H1 (cell line): Measurements from ENCODE around the gene CALML4. TPM values are rescaled to one million over a fixed set of nuclear protein-coding genes. Genes with fewer than 3 reads are reported as not detected.

ENCODE experiments used
- CTCF ChIA-PET: fragments of 300-600 bp; sonication (Branson Sonifier 250); formaldehyde crosslinking; loops from one replicate; lab custom pipeline; 2021; ENCODE audit not compliant: partially characterized antibody; lab: Charles Lee
- POLR2A ChIA-PET: fragments of 300-600 bp; sonication (Branson Sonifier 250); formaldehyde crosslinking; loops from one replicate; lab custom pipeline; 2021; ENCODE audit warnings: inconsistent platforms; ENCODE audit not compliant: partially characterized antibody; lab: Charles Lee
- DNase-seq, 2 experiments: peaks; one replicate each; pipeline versions ENCODE4 v3.0.0 to v3.0.0-alpha.2; 2010 to 2022; ENCODE audit warnings: low spot score in 2 of 2, low read depth in 1 of 2, mixed read lengths in 1 of 2
- FAIRE-seq: peaks from 2 replicates; lab custom pipeline; 2011; peaks lifted over from hg19 to GRCh38; lab: Jason Lieb, UNC
- H2AFZ ChIP-seq: 2 replicates; pipeline ENCODE4 v1.8.1; 2012; ENCODE audit warnings: low read length, inconsistent platforms
- H2AK5ac ChIP-seq: 2 replicates; pipeline ENCODE4 v1.6.1; 2013; ENCODE audit warnings: low read depth, low read length
- H2BK120ac ChIP-seq: replicated peaks from 2 replicates; pipeline ENCODE3; 2013; ENCODE audit warnings: low read depth, low read length, inconsistent platforms
- H2BK12ac ChIP-seq: 2 replicates; pipeline ENCODE4 v1.6.1; 2013; ENCODE audit warnings: low read depth, low read length
- H2BK15ac ChIP-seq: 2 replicates; pipeline ENCODE4 v1.6.1; 2013; ENCODE audit warnings: low read length
- H2BK20ac ChIP-seq: 2 replicates; pipeline ENCODE4 v1.6.1; 2013; ENCODE audit warnings: low read length
- H2BK5ac ChIP-seq: 2 replicates; pipeline ENCODE4 v1.6.1; 2013; ENCODE audit warnings: low read depth, low read length
- H3K14ac ChIP-seq: 2 replicates; pipeline ENCODE4 v1.6.1; 2013; ENCODE audit warnings: inconsistent platforms; ENCODE audit not compliant: insufficient read length
- H3K18ac ChIP-seq: 2 replicates; pipeline ENCODE4 v1.6.1; 2013; ENCODE audit warnings: low read length; ENCODE audit errors: extremely low read depth
- H3K23ac ChIP-seq: 2 replicates; pipeline ENCODE4 v1.6.1; 2013; ENCODE audit warnings: inconsistent platforms; ENCODE audit not compliant: insufficient read length
- H3K23me2 ChIP-seq: 2 replicates; pipeline ENCODE4 v1.6.1; 2013; ENCODE audit warnings: low read depth, low read length
- H3K27ac ChIP-seq: 2 replicates; pipeline ENCODE4 v1.6.1; 2011; ENCODE audit warnings: low read depth, low read length, inconsistent platforms
- H3K27me3 ChIP-seq, 4 experiments: replicated peaks in 1 of 4; 1 replicate in 1 of 4; 2 replicates in 3 of 4; pipeline versions ENCODE4 v1.6.1 to v1.8.1; 2011 to 2013; ENCODE audit warnings: low read length in 3 of 4, mild to moderate bottlenecking in 3 of 4, inconsistent platforms in 2 of 4, mixed read lengths in 2 of 4, moderate library complexity in 1 of 4; ENCODE audit not compliant: control insufficient read depth in 3 of 4, insufficient read depth in 3 of 4; ENCODE audit errors: extremely low read depth in 1 of 4
- H3K36me3 ChIP-seq, 4 experiments: 2 replicates each; pipeline versions ENCODE4 v1.6.1 to v1.8.1; 2011 to 2013; ENCODE audit warnings: mild to moderate bottlenecking in 4 of 4, low read length in 3 of 4, moderate library complexity in 2 of 4, control low read depth in 1 of 4, inconsistent platforms in 1 of 4; ENCODE audit not compliant: insufficient read depth in 4 of 4, control insufficient read depth in 2 of 4
- H3K4ac ChIP-seq: replicated peaks from 2 replicates; pipeline ENCODE3; 2013; ENCODE audit warnings: low read length, low read depth, mixed read lengths, inconsistent platforms; ENCODE audit not compliant: insufficient read length
- H3K4me1 ChIP-seq, 4 experiments: replicated peaks in 1 of 4; 1 replicate in 1 of 4; 2 replicates in 3 of 4; pipeline versions ENCODE4 v1.6.1 to v1.8.1; 2011 to 2013; ENCODE audit warnings: low read length in 3 of 4, inconsistent platforms in 2 of 4, mixed read lengths in 1 of 4; ENCODE audit not compliant: insufficient read depth in 4 of 4, control insufficient read depth in 3 of 4
- H3K4me2 ChIP-seq, 2 experiments: 2 replicates each; pipeline versions ENCODE4 v1.6.1 to v1.8.1; 2011 to 2013; ENCODE audit warnings: low read depth in 2 of 2, low read length in 2 of 2, control low read depth in 1 of 2, inconsistent platforms in 1 of 2, mild to moderate bottlenecking in 1 of 2; ENCODE audit not compliant: insufficient read depth in 1 of 2
- H3K4me3 ChIP-seq, 4 experiments: fragments of 200-600, 300-600 bp in 1 of 4; sonication (generic), shearing (Covaris generic), sonication (Bioruptor Twin) in 1 of 4; 2 replicates each; pipeline versions ENCODE4 v1.5.1 to v1.8.1; 2011 to 2016; ENCODE audit warnings: low read length in 4 of 4, low read depth in 3 of 4, control low read depth in 2 of 4, inconsistent platforms in 2 of 4, mild to moderate bottlenecking in 2 of 4, mixed read lengths in 1 of 4, moderate library complexity in 1 of 4; ENCODE audit not compliant: insufficient read depth in 2 of 4; ENCODE audit errors: extremely low read depth in 1 of 4
- H3K56ac ChIP-seq: replicated peaks from 2 replicates; pipeline ENCODE3; 2013; ENCODE audit warnings: low read depth, mild to moderate bottlenecking, mixed read lengths, low read length, inconsistent platforms; ENCODE audit not compliant: insufficient read length
- H3K79me1 ChIP-seq: 2 replicates; pipeline ENCODE4 v1.6.1; 2013; ENCODE audit warnings: low read depth, low read length, control low read depth
- H3K79me2 ChIP-seq, 2 experiments: 2 replicates each; pipeline versions ENCODE4 v1.6.1 to v1.8.1; 2012 to 2013; ENCODE audit warnings: low read length in 2 of 2, mild to moderate bottlenecking in 2 of 2, inconsistent platforms in 1 of 2; ENCODE audit not compliant: insufficient read depth in 2 of 2, control insufficient read depth in 1 of 2
- H3K9ac ChIP-seq, 4 experiments: replicated peaks in 1 of 4; 1 replicate in 1 of 4; 2 replicates in 3 of 4; pipeline versions ENCODE4 v1.6.1 to v1.8.1; 2011 to 2013; ENCODE audit warnings: low read depth in 3 of 4, low read length in 3 of 4, control low read depth in 2 of 4, mild to moderate bottlenecking in 2 of 4, moderate library complexity in 2 of 4, inconsistent platforms in 1 of 4; ENCODE audit errors: extremely low read depth in 1 of 4
- H3K9me3 ChIP-seq, 2 experiments: 2 replicates each; pipeline versions ENCODE4 v1.6.1 to v1.8.1; 2012 to 2013; ENCODE audit warnings: mild to moderate bottlenecking in 2 of 2, moderate library complexity in 2 of 2, control low read depth in 1 of 2, inconsistent platforms in 1 of 2, low read depth in 1 of 2, low read length in 1 of 2, mixed read lengths in 1 of 2; ENCODE audit not compliant: insufficient read depth in 2 of 2
- H4K20me1 ChIP-seq, 2 experiments: replicated peaks in 1 of 2; 2 replicates each; pipeline versions ENCODE3 to v1.8.1; 2011 to 2013; ENCODE audit warnings: inconsistent platforms in 2 of 2, low read length in 2 of 2, mild to moderate bottlenecking in 1 of 2; ENCODE audit not compliant: insufficient read depth in 2 of 2, control insufficient read depth in 1 of 2
- H4K5ac ChIP-seq: 2 replicates; pipeline ENCODE4 v1.6.1; 2013; ENCODE audit warnings: low read length, low read depth, mixed read lengths, inconsistent platforms; ENCODE audit not compliant: insufficient read length
- H4K8ac ChIP-seq: 2 replicates; pipeline ENCODE4 v1.8.0; 2013; ENCODE audit warnings: mild to moderate bottlenecking, moderate library complexity, low read length, inconsistent platforms; ENCODE audit not compliant: insufficient read depth; ENCODE audit errors: extremely low read depth
- H4K91ac ChIP-seq: replicated peaks from 2 replicates; pipeline ENCODE3; 2013; ENCODE audit warnings: low read length, mixed read lengths, inconsistent platforms; ENCODE audit not compliant: insufficient read length
- BRCA1 ChIP-seq: IDR thresholded peaks from 2 replicates; pipeline ENCODE4 v1.6.1; 2012; ENCODE audit warnings: low read depth, low read length, improper control_type of control experiment
- HDAC2 ChIP-seq, 2 experiments: fragments of 300-600 bp in 1 of 2; sonication (generic) in 1 of 2; IDR thresholded peaks; 2 replicates each; pipeline ENCODE4 v1.6.1; 2011 to 2012; ENCODE audit warnings: low read depth in 2 of 2, low read length in 2 of 2, mild to moderate bottlenecking in 2 of 2, moderate library complexity in 2 of 2, borderline replicate concordance in 1 of 2, inconsistent platforms in 1 of 2
- JUND ChIP-seq: IDR thresholded peaks from 2 replicates; pipeline ENCODE4 v1.6.1; 2011; ENCODE audit warnings: mild to moderate bottlenecking, improper control_type of control experiment, low read length
- KDM4A ChIP-seq: IDR thresholded peaks from one replicate; pipeline ENCODE4 v1.7.1; 2012; ENCODE audit warnings: low read depth, mild to moderate bottlenecking, moderate library complexity, low read length, inconsistent platforms; ENCODE audit not compliant: severe bottlenecking
- MAFK ChIP-seq: IDR thresholded peaks from 2 replicates; pipeline ENCODE4 v1.6.1; 2012; ENCODE audit warnings: low read depth, mild to moderate bottlenecking, improper control_type of control experiment, low read length
- NANOG ChIP-seq: IDR thresholded peaks from 2 replicates; pipeline ENCODE4 v1.6.1; 2011; ENCODE audit warnings: low read length, low read depth, mild to moderate bottlenecking, inconsistent platforms; ENCODE audit not compliant: insufficient read depth, poor library complexity, severe bottlenecking
- PHF8 ChIP-seq: fragments of 200-600 bp; sonication (generic); conservative IDR thresholded peaks from 2 replicates; pipeline ENCODE4 v1.7.1; 2012; ENCODE audit warnings: low read depth, mild to moderate bottlenecking, inconsistent platforms, low read length, moderate library complexity
- POU5F1 ChIP-seq: IDR thresholded peaks from 2 replicates; pipeline ENCODE4 v1.6.1; 2011; ENCODE audit warnings: low read depth, mild to moderate bottlenecking, low read length, moderate library complexity
- RXRA ChIP-seq: IDR thresholded peaks from 2 replicates; pipeline ENCODE4 v1.6.1; 2011; ENCODE audit warnings: low read depth, mild to moderate bottlenecking, low read length, moderate library complexity; ENCODE audit not compliant: insufficient read depth
- SIN3A ChIP-seq, 2 experiments: IDR thresholded peaks in 1 of 2; conservative IDR thresholded peaks in 1 of 2; 2 replicates each; pipeline ENCODE4 v1.6.1; 2011 to 2012; ENCODE audit warnings: low read length in 2 of 2, improper control_type of control experiment in 1 of 2, low read depth in 1 of 2, mild to moderate bottlenecking in 1 of 2
- SIX5 ChIP-seq: IDR thresholded peaks from 2 replicates; pipeline ENCODE4 v1.6.1; 2011; ENCODE audit warnings: mild to moderate bottlenecking, low read depth, low read length
- SP1 ChIP-seq: IDR thresholded peaks from 2 replicates; pipeline ENCODE4 v1.6.1; 2011; ENCODE audit warnings: low read depth, low read length
- SP2 ChIP-seq: IDR thresholded peaks from 2 replicates; pipeline ENCODE4 v1.6.1; 2012; ENCODE audit warnings: mild to moderate bottlenecking, low read length, inconsistent platforms
- SUZ12 ChIP-seq: fragments of 200-600 bp; sonication (generic); IDR thresholded peaks from 2 replicates; pipeline ENCODE4 v1.6.1; 2012; ENCODE audit warnings: mild to moderate bottlenecking, inconsistent platforms, low read length, moderate library complexity, mixed read lengths
- YY1 ChIP-seq: IDR thresholded peaks from 2 replicates; pipeline ENCODE4 v1.6.1; 2011; ENCODE audit warnings: low read depth, mild to moderate bottlenecking, low read length
- WGBS, 2 experiments: shearing (Covaris generic) in 1 of 2; methylation state at CpG; one replicate each; pipeline versions ENCODE4 v1.1.6 to v1.1.7; 2013 to 2015; ENCODE audit warnings: low lambda C conversion rate in 2 of 2, mixed read lengths in 2 of 2, inconsistent platforms in 1 of 2, low coverage in 1 of 2, missing lambda C conversion rate in 1 of 2; ENCODE audit not compliant: insufficient replicate concordance in 2 of 2, insufficient coverage in 1 of 2, insufficient read length in 1 of 2; ENCODE audit errors: extremely low coverage in 1 of 2, missing lambda C conversion rate in 1 of 2; 5-methylcytosine and 5-hydroxymethylcytosine counted together
- polyA plus RNA-seq, 7 experiments: library from polyadenylated mRNA; depleted of rRNA in 3 of 7; stranded (reverse) in 5 of 7; unstranded in 2 of 7; fragments of >200 nt in 5 of 7; fragments of 200-250 nt in 2 of 7; gene quantifications; 1 replicate in 5 of 7; 2 replicates in 1 of 7; 4 replicates in 1 of 7; pipeline versions ENCODE4 v1.2.1 to v1.2.3, GENCODE V29; 2011 to 2013; ENCODE audit warnings: missing spikeins in 2 of 7, mixed read lengths in 2 of 7
- total RNA-seq: library from RNA; stranded (reverse); fragmentation: NEBNext Ultra II Directional; extraction: Animal tissue kit (Norgen Biotek cat#: 25700); gene quantifications from 2 replicates; pipeline ENCODE4 v1.2.1, GENCODE V29; 2021

CALML4 gene
- total and polyA plus RNA-seq, 2 of the 8 experiments (the other 6 are each of a cell fraction or from before 2014, with no cell fraction given): 3.8 to 12.5 TPM

- H3K14ac ChIP-seq: no peak overlapping the region
- no peak overlapping the region for H3K23ac ChIP-seq
- no peak overlapping the region for H4K91ac ChIP-seq
- H2AFZ ChIP-seq: no peak overlapping the region
- H3K79me1 ChIP-seq: no peaks in the 10 kb centered on the region
- no peak overlapping the region for H3K4ac ChIP-seq
- H3K9me3 ChIP-seq: no peaks in the 10 kb centered on the region
- no peak overlapping the region for H2BK15ac ChIP-seq
- H4K5ac ChIP-seq: no peak overlapping the region
- FAIRE-seq (no peak), DNase-seq (no peak)
- ChIA-PET CTCF (interaction anchor here (1.0 to 1.1 kb wide), 2 partner anchors 95 to 286 kb away, joined by 3 read pairs; no protein-coding TSS in a partner anchor), POLR2A (no interaction called here)
- H2BK20ac ChIP-seq: no peak overlapping the region
- no peak overlapping the region for H3K56ac ChIP-seq
- no peaks in the 10 kb centered on the region for H3K23me2 ChIP-seq
- no peak overlapping the region for H4K8ac ChIP-seq
- H2BK12ac ChIP-seq: no peak overlapping the region
- 94% methylated on average over 1 of the region's 1 CpG; no CpG with 5 or more reads in 1 of the 2 experiments for WGBS, 2 experiments
- no peaks in the 10 kb centered on the region for H3K79me2 ChIP-seq
- no peak overlapping the region for H2AK5ac ChIP-seq
- no peak overlapping the region for H3K4me3 ChIP-seq
- peaks cover 0 to 11% (median 2%) of the 10 kb centered on the region in 4 experiments; a peak in 3 of 8 replicates for H3K36me3 ChIP-seq
- H3K27me3 ChIP-seq: no peaks in the 10 kb centered on the region
- H2BK5ac ChIP-seq: no peak overlapping the region
- H4K20me1 ChIP-seq: no peaks in the 10 kb centered on the region
- H3K18ac ChIP-seq: no peak overlapping the region
- H3K4me2 ChIP-seq: no peak overlapping the region
- H2BK120ac ChIP-seq: no peak overlapping the region
- H3K4me1 ChIP-seq: no peaks in the 10 kb centered on the region
- no peak overlapping the region for H3K9ac ChIP-seq
- no peak overlapping the region for H3K27ac ChIP-seq
- no peak for TF ChIP-seq NANOG
- TF ChIP-seq SIN3A (conservative IDR thresholded peaks at IDR 0.05 in 1 of 2, IDR thresholded peaks at IDR 0.05 in 1 of 2; ENCODE audit: low read depth in 1 of 2, low read length in 2 of 2): no peak
- TF ChIP-seq POU5F1: no peak
- TF ChIP-seq SUZ12: no peak
- TF ChIP-seq KDM4A: no peak
- no peak for TF ChIP-seq RXRA
- TF ChIP-seq HDAC2 (IDR thresholded peaks at IDR 0.05; ENCODE audit: borderline replicate concordance in 1 of 2, low read depth in 2 of 2, low read length in 2 of 2): no peak
- no peak for TF ChIP-seq JUND
- no peak for TF ChIP-seq SP1
- TF ChIP-seq MAFK: no peak
- TF ChIP-seq PHF8: no peak
- no peak for TF ChIP-seq BRCA1
- TF ChIP-seq YY1: no peak
- TF ChIP-seq SP2: no peak
- no peak for TF ChIP-seq SIX5
These were observed 54.9 kb downstream of the CALML4 start for GRCh38 chr15:68150187-68150586.
